GM23338 (cell line): Measurements from ENCODE around the gene TAB3.

Experiments used
- CREB1 ChIP-seq: fragments of 250-450 bp; sonication (Bioruptor Pico); IDR thresholded peaks from 2 replicates; pipeline ENCODE4 v1.5.0; 2020; ENCODE audit warnings: low read depth, mild to moderate bottlenecking, moderate library complexity
- CTCF ChIP-seq, 2 experiments: fragments of 200-600 bp in 1 of 2; sonication (generic) in 1 of 2; conservative IDR thresholded peaks; 2 replicates each; pipeline versions ENCODE4 v1.5.1 to v1.6.1; 2016 to 2017; ENCODE audit warnings: antibody characterized with exemption in 2 of 2, low read depth in 2 of 2, mild to moderate bottlenecking in 2 of 2, moderate library complexity in 1 of 2
- EZH2 ChIP-seq: fragments of 200-600 bp; sonication (generic); IDR thresholded peaks from one replicate; pipeline ENCODE4 v1.8.0; 2017; ENCODE audit warnings: antibody characterized with exemption, mild to moderate bottlenecking, low read depth; ENCODE audit not compliant: unreplicated experiment
- EZH2phosphoT487 ChIP-seq: fragments of 200-600 bp; sonication (generic); IDR thresholded peaks from one replicate; pipeline ENCODE4 v1.8.1; 2018; ENCODE audit warnings: antibody characterized with exemption; ENCODE audit not compliant: unreplicated experiment
- JUNB ChIP-seq: IDR thresholded peaks from one replicate; pipeline ENCODE4 v1.6.1; 2016; ENCODE audit warnings: antibody characterized with exemption; ENCODE audit not compliant: unreplicated experiment
- NANOG ChIP-seq: IDR thresholded peaks from 2 replicates; pipeline ENCODE4 v1.6.1; 2016; ENCODE audit warnings: antibody characterized with exemption, borderline replicate concordance
- POLR2AphosphoS5 ChIP-seq: IDR thresholded peaks from 2 replicates; pipeline ENCODE4 v1.6.1; 2016; ENCODE audit warnings: antibody characterized with exemption, low read depth
- REST ChIP-seq: IDR thresholded peaks from one replicate; pipeline ENCODE4 v1.6.1; 2018; ENCODE audit warnings: antibody characterized with exemption; ENCODE audit not compliant: unreplicated experiment
- STAT1 ChIP-seq: IDR thresholded peaks from one replicate; pipeline ENCODE4 v1.6.1; 2016; ENCODE audit warnings: antibody characterized with exemption; ENCODE audit not compliant: unreplicated experiment
- ZNF114 ChIP-seq: fragments of 250-450 bp; sonication (Bioruptor Pico); IDR thresholded peaks from 2 replicates; pipeline ENCODE4 v1.5.0; 2020; ENCODE audit warnings: mild to moderate bottlenecking, moderate library complexity
- ZNF331 ChIP-seq: fragments of 250-450 bp; sonication (Bioruptor Pico); IDR thresholded peaks from 2 replicates; pipeline ENCODE4 v1.5.0; 2020; ENCODE audit warnings: low read depth, mild to moderate bottlenecking, moderate library complexity

GRCh38 chrX:30858098-30858497 is 31.0 kb downstream of the TAB3 start:
- TF ChIP-seq EZH2phosphoT487 (no peak), JUNB (no peak), CTCF (conservative IDR thresholded peaks at IDR 0.05; ENCODE audit: low read depth in 2 of 2) (no peak), POLR2AphosphoS5 (no peak), NANOG (no peak), EZH2 (no peak), REST (no peak), STAT1 (no peak), CREB1 (CRISPR knock-in tag) (no peak), ZNF331 (no peak), ZNF114 (CRISPR knock-in tag) (no peak)
